Measurements from ENCODE around the gene TNFSF8. TPM values are rescaled to one million over a fixed set of nuclear protein-coding genes. Genes with fewer than 3 reads are reported as not detected.

Gene TNFSF8
- total RNA-seq, 4 donors from 2014 or later = 0.51 to 1.5 (median 1.1) TPM

- no peak overlapping the region for H3K4me3 ChIP-seq
- TF ChIP-seq CTCF (IDR thresholded peaks at IDR 0.05) (no peak), POLR2A (IDR thresholded peaks at IDR 0.05) (no peak)
- intact Hi-C loops (cut with DNase I; ENCODE audit: low total_unique reads) = no loop called here
- H3K27ac ChIP-seq = no peak overlapping the region
- no peaks in the 10 kb centered on the region for H3K27me3 ChIP-seq
- H3K4me1 ChIP-seq = no peaks in the 10 kb centered on the region
- no peak for DNase-seq
- H3K9me3 ChIP-seq = no peaks in the 10 kb centered on the region
- no peaks in the 10 kb centered on the region for H3K36me3 ChIP-seq
These were observed 1.7 kb downstream of the TNFSF8 start for GRCh38 chr9:114928671-114929070.

- H3K27me3 ChIP-seq = no peaks in the 10 kb centered on the region
- intact Hi-C loops (cut with DNase I; ENCODE audit: low total_unique reads) = no loop called here
- H3K4me3 ChIP-seq = no peak overlapping the region
- H3K9me3 ChIP-seq = no peaks in the 10 kb centered on the region
- TF ChIP-seq CTCF (IDR thresholded peaks at IDR 0.05) (no peak), POLR2A (IDR thresholded peaks at IDR 0.05) (no peak)
- no peak overlapping the region for H3K27ac ChIP-seq
- no peaks in the 10 kb centered on the region for H3K36me3 ChIP-seq
- H3K4me1 ChIP-seq = no peaks in the 10 kb centered on the region
- no peak for DNase-seq
These were observed 2.3 kb downstream of the TNFSF8 start for GRCh38 chr9:114928136-114928535.

DNA sequence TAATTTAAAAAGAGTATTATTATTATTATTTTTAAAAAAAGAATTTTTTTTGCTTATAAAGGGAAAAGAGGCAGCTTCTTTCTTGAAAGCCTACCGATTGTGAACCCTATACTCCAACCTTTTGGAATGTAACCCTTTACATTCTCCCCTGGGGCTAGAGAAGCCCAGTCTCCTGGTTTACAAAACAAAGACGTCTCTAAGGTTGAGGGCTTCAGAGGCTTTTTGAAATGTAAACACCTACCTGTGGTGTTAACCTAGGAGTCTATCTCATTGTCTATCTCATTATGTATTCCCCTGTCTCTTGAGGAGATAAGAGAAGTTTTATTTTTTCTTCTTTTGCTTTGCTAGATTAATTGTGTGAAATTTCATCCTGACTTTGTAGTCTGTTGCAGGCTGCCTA is 4.7 kb downstream of the TNFSF8 start:
- no peak overlapping the region for H3K4me3 ChIP-seq
- intact Hi-C loops (cut with DNase I; ENCODE audit: low total_unique reads) = no loop called here

DNA sequence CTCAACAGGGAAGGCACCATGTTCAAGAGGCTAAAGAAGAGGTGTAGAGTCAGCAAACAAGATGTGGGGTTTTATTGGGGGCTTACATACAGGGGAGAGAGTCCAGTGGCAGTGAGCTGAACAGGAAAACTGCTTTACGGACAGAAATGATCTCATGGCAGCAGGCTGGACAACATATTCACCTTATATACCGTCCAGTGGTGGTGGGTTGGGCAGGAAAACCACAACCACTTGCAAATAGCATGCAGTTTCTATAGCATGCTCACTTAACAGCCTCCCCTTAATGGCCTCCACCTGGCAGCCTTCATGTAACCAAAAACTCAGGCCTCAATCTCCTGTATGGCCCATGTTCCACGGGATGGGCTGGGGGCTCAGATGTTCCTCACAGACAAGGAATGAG is 5.4 kb downstream of the TNFSF8 start:
- Histone ChIP-seq H3K9me3 (no peaks in the 10 kb centered on the region), H3K27me3 (no peaks in the 10 kb centered on the region), H3K27ac (no peak overlapping the region), H3K4me3 (no peak overlapping the region), H3K4me1 (no peaks in the 10 kb centered on the region), H3K36me3 (no peaks in the 10 kb centered on the region)
- DNase-seq = no peak
- intact Hi-C loops (cut with DNase I; ENCODE audit: low total_unique reads) = no loop called here
- no peak for TF ChIP-seq POLR2A (IDR thresholded peaks at IDR 0.05)
- no peak for TF ChIP-seq CTCF (IDR thresholded peaks at IDR 0.05)

More for the DNA sequence above, 4.7 kb downstream of the TNFSF8 start:
- Histone ChIP-seq H3K27me3 (no peaks in the 10 kb centered on the region), H3K4me1 (no peaks in the 10 kb centered on the region), H3K36me3 (no peaks in the 10 kb centered on the region), H3K27ac (no peak overlapping the region), H3K9me3 (no peaks in the 10 kb centered on the region)
- TF ChIP-seq CTCF (IDR thresholded peaks at IDR 0.05) (no peak), POLR2A (IDR thresholded peaks at IDR 0.05) (no peak)
- DNase-seq = no peak

- Histone ChIP-seq H3K4me1 (no peaks in the 10 kb centered on the region), H3K36me3 (no peaks in the 10 kb centered on the region), H3K27ac (no peak overlapping the region), H3K4me3 (no peak overlapping the region), H3K9me3 (no peaks in the 10 kb centered on the region), H3K27me3 (no peaks in the 10 kb centered on the region)
- TF ChIP-seq POLR2A (IDR thresholded peaks at IDR 0.05) = no peak
- TF ChIP-seq CTCF (IDR thresholded peaks at IDR 0.05) = no peak
- intact Hi-C loops (cut with DNase I; ENCODE audit: low total_unique reads) = no loop called here
- no peak for DNase-seq
These were observed 6.1 kb downstream of the TNFSF8 start for GRCh38 chr9:114924327-114924726.
